GM21423 (cell line): Measurements from ENCODE around the gene MED12L.

Experiments
- ATAC-seq: cut with Tn5 transposase; IDR thresholded peaks from one replicate; pipeline ENCODE4 v1.9.1; 2021; ENCODE audit warnings: mild to moderate bottlenecking, moderate library complexity; ENCODE audit not compliant: unreplicated experiment

The MED12L gene

GRCh38 chr3:151316267-151316991, 231.0 kb downstream of the MED12L start, which contains the start of gene GPR87:
TSS of gene GPR87 (minus strand) at chr3:151316820. CDS start at chr3:151300100, 16,720 bp downstream.
- ATAC-seq: no peak

DNA sequence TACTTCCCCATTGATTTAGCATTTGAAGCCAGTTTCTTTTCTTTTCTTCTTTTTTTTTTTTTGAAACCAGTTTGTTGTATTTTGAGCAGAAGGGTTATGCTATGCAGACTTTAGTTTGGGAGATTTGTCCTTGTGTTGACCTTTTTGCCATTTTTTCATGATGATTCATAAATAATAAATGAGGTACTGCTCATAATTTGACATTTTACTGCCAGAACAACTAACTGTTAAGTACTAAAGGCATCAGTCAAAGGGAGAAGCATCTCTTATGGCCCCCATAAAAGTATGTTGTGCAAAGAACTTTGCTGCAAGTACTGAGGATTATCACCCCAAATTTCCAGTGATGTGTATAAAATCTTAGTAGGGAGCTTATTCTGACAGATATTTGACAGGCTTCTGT, 232.8 kb downstream of the MED12L start:
- ATAC-seq: no peak

DNA sequence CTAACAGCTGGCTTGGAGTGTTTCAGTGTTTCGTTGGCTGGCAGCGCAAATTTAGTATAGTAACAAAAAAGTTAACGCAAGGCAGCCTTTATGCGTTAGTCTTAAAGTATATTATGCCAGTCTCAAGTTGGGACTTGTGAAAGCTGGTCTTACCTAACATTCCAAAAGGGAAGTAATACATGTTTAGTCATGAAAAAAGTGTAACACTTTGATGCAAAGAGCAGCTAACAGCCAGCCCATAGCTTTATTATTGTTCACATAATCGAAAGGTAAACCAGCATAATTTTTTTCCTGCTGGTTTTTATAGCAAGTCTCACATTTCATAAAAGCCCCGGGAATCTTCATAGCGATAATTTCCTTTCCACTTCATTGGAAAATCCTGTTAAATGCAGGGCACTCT, 233.5 kb downstream of the MED12L start:
- ATAC-seq: no peak

DNA sequence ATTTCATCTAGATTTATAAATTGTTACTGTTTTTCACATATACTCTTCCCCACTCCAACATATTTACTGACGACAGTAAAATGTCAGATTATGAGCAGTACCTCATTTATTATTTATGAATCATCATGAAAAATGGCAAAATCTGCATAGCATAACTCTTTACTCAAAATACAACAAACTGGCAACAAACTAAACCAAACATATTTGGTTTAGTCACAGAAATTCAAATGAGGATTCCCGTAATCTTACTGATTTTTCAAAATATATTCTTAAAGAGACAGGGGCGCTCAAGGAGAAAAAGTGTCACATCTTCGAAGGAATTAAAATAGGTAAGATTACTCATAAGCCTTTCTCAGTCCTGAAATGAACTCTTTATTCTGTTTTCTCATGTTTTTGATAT, 234.2 kb downstream of the MED12L start:
- no peak for ATAC-seq

- ATAC-seq: no peak
Measured at GRCh38 chr3:151320131-151320530, 234.7 kb downstream of the MED12L start.

DNA sequence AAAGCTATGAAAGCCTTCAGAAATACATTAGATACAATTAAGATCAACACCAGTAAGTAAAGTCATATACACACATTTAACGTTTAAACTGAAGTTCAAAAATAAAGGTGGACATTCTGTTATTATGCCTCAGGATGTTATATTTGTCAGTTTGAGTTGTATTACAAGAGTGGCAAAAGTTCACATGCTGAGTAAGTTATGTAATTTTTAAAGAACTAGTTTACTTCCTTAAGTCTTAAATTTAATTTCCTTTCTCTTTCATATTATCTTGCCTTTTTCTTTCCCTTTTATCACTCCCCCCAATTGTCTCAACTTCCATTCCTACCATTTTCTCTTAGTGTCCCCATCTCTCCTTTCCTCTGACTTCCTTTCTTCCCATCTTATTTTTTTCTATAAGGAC, 236.1 kb downstream of the MED12L start:
- no peak for ATAC-seq

DNA sequence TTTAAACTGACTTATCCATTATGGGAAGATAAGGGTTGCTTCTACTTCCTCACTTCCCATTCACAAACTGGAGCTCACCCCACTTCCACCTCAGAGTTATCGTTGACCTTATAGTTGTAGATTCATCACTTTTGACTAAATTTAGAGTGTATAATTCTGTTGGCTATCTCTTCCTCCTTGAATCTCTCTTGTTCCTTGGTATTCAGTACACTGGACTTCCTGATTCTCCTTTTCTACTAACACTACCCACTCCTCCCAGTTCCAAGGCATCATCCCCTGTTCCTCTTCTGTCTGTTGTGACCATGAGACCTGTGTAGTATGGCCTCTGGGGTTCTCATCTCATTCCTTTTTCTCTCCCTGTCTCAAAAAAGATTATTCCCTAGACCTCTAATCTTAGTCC, 237.0 kb downstream of the MED12L start:
- ATAC-seq: no peak

- no peak for ATAC-seq
Measured at GRCh38 chr3:151327571-151328198, 242.2 kb downstream of the MED12L start.

- ATAC-seq: no peak
Measured at GRCh38 chr3:151328298-151328995, 243.0 kb downstream of the MED12L start.

DNA sequence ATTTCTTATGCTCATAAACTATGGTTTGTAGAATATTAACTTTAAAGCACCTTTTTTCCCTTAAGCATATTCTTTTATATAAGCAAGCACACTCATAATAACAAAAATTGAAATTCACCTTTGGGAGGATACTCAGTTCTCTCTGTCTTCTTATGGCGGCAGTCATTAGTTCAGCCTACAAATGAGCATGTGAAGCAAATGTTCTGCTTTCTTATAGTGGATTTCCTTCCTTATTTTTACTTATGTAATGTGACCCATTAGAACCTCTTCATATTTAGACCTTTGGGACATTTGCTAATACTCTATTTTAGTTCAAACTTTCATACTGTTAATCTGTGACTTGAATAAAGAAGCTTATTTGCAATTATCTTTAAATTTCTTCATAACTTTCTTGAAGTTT, 243.9 kb downstream of the MED12L start, which contains the start of gene P2RY13:
Gene P2RY13, minus strand, starts transcription at position 187 of the 400 bp plus-strand sequence. Its CDS starts 21 bp downstream, at position 166.
- ATAC-seq: no peak

- no peak for ATAC-seq
Measured at GRCh38 chr3:151330379-151330778, 244.9 kb downstream of the MED12L start.

DNA sequence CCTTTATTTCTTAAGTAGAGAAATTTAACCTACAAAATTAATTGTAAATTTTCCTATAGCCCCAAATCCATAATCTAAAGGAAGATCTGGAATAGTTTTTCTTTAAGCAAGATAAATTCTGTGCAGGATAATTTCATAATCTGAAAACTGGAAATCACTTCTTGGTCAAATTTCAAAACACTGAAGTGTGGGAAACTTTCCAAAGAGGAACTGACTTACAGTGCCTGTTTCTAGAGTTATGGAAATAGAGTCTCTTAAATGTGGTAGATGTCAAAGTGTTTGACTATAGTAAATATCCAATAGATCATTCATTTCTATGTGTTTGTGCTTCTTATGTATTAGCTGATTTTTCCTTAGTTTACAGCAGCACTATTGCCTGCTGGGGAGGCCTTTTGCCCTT, 245.4 kb downstream of the MED12L start:
- ATAC-seq: no peak

DNA sequence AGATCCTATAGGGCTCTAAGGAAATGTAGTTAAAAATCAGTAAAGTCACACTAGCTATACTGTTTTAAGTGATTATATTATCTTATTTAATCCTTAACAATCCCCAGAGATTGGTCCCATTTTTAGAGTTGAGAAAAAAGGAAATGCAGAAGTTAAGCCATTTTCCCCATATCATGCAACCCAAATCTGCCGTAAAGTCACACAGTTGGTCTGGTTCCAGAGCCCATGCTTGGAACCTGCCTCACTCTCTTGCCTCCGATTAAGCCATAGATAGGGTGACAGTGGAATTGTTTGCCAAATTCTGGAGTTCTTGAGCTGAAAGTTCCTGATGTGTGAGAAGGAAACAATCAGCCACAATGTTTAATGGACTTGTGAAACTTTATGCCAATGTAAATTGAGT, 246.2 kb downstream of the MED12L start:
- no peak for ATAC-seq

DNA sequence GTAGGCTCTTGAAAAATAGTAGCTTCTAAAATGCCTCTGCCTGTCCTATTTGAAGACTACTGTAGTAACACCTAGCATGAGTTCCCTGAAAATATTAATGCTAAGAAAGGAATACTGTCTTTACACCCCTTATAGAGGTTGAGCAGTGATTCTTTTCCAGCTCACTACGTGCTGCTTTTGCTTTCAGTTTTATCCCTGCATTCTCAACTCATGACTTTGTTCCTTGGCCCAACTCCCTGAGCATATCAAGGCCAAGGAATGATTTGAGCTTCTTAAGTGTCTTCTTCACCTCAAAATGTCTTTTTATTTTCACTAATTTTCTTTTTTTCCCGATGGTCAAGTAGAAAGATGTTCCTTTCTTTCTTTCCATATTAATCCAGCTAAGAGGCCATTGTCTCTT, 260.4 kb downstream of the MED12L start:
- no peak for ATAC-seq

GRCh38 chr3:151346292-151346691, 260.8 kb downstream of the MED12L start:
- ATAC-seq: no peak

DNA sequence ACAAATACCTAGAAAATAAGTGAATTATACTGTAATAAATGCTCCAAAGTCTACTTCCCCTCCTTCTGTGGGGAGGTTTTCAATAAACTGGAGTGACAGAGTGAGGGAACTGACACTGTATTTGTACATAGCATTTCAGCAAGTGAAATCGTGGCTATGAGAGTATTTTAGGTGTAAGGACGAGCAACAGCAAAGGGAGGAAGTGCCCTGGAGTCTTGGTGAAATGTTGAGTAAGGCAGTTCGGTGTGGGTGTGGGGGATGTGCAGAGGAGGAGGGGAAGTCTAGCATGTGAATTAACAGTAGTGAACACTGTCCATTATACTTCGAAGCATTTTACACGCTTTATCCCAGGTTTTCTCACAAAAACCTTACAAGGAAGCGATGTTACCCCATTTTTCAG, 262.0 kb downstream of the MED12L start:
- no peak for ATAC-seq

DNA sequence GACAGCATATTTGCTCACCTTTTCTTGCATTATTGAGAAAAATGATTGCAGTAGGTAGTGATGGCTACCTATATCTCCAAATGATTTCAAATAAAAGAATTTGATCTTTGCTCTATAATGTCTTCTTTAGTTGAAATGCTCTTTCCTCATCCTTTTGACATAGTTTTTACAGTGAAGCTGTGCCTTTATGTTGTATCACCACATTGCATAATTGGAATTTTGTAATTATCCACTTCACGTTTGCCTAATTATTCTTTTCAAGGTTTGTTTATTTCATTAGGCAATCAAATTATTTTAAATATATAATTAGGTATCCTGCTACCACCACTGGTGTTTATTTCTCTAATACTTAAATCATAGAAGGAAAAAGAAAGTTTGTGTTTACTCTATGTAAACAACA, 265.2 kb downstream of the MED12L start:
- no peak for ATAC-seq

GRCh38 chr3:151351219-151351618, 265.8 kb downstream of the MED12L start:
- ATAC-seq: peak; percentile 85

DNA sequence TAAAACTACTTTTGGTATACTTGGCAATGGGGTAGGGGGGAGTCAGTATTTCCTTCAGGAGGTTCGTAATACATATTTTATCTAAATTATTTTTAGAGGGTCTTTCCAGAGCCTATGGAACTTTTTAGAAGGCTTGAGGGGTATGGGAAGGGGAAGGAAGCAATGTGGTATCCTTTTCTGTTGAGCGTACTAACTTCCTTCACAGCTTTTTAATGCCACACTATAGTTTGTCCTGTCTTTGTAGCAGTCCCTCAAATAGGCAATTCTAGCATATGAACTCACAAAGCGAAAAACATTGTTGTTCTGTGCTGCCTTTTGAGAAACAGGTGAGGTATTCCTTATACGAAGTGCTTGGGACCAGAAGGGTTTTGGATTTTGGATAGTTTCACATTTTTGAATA, 266.2 kb downstream of the MED12L start:
- peak; percentile 17 for ATAC-seq

DNA sequence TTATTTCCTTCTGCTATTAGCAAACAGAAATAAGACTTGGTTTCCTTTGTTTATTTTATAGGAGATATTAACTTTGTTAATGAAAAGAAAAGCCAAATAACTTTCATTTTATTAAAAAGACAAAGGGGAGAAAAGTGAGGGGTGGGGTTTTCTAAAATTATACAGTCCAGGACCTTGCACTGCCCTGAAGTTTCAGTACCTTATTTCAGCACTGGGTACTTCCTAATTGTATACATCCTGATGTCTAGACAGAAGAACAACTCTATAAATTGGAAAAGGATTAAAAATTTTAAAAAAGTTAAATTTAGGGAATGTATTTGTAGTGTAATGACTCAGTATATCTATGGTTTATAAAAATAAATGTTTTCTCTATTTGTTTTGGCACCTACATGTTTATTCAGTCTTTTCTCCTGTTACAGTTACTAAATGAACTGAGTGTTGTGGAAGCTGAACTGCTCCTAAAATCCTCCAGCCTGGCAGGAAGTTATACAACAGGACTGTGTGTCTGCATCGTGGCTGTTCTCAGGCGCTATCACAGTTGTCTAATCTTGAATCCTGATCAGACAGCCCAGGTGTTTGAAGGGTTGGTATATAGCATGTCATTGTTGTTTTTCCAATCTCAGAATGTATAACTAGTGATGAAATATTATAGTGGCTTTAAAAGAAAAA, 271.5 kb downstream of the MED12L start:
- ATAC-seq: no peak

- ATAC-seq: no peak
Measured at GRCh38 chr3:151357463-151357850, 272.0 kb downstream of the MED12L start.
